NCI-H2029 (cell line): ENCODE measurements around the gene ALKBH1.
"Not testable (repeated sequence)": the region's sequence is repeated elsewhere in the genome, so short reads cannot be mapped to it uniquely, and the experiment has no call there.

Experiments used
- DNase-seq: peaks from one replicate; lab custom pipeline; 2025; lab: John Stamatoyannopoulos, UW

ALKBH1 gene

DNA sequence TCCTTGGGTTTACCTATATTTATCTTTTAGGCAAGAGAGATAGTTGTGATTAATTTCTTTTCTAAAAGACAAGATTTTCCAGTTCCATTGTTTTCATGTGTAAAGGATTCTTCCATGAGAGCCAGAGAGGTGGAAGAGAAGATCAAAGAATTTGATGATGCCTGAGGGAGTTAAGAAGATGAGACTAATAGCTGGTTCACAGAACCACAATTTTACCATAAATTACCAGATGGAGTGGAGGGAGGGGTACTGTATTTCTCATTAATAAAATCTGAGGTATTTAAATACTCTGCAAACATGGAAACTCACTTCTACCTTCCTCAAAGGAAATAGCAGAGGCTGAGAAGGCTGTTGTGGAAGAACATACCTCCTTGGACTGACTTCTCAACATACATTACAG lies 34.6 kb downstream of the ALKBH1 start:
- no peak for DNase-seq

DNA sequence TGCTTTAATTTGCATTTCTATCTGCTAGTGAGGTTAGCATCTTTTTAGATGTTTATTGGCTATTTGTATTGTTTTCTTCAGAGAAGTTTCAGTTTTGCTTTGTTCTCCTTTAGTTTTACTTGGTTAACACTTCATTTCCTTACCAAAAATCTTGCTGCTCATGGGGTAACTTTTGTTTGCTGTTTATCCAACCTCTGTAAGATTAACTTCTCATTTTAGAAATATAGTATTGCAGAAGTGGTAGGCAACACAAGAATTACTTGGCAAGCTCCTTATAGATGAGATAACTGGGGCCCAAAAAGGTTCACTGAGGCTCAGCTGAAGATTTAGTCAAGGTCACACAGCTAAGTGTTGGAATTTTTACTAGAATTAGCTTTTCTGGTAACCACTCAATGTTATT lies 40.5 kb downstream of the ALKBH1 start:
- DNase-seq: no peak

DNA sequence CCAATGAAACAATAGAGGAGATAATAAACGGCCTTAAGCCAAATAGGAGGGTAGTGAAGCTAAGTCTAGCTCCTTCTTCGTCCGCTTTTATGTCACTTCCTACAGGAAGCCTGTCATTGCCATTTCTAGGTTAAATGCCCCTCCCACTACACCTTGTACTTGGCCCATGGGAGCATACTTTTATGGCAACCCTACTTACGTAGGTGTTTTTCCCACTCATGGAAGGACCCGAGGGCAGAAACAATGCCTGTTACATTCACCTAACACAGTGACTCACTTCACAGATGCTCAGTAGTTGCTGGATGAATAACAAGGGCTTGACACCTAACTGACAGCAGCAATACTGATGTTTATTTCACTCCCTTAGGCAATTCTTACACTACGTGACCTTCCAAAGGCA lies 44.5 kb downstream of the ALKBH1 start:
- DNase-seq: no peak

DNA sequence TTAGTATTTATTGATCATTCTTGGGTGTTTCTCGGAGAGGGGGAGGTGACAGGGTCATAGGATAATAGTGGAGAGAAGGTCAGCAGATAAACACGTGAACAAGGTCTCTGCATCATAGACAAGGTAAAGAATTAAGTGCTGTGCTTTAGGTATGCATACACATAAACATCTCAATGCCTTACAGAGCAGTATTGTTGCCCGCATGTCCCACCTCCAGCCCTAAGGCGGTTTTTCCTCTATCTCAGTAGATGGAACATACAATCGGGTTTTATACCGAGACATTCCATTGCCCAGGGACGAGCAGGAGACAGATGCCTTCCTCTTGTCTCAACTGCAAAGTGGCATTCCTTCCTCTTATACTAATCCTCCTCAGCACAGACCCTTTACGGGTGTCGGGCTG lies 46.3 kb downstream of the ALKBH1 start:
- not testable (repeated sequence) for DNase-seq

DNA sequence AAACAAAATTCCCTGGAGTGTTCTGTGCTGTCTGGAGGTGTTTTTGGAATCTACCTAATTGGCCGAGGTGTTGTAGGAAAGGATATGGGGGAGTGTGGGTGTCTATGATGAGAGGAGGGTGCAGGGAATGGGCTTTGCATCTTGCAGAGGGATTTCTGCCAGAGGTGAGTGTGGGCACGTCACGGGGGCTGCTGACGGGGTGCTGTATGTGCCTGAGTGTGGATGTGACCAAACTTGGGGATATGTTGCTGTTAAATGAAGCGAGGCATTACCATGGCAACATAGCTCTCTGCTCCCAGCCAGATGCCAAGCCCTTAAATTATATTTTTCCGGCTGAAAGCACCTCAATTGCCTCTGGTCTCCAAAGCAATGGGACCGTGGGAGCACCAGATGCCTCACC lies 47.1 kb downstream of the ALKBH1 start:
- DNase-seq: no peak

DNA sequence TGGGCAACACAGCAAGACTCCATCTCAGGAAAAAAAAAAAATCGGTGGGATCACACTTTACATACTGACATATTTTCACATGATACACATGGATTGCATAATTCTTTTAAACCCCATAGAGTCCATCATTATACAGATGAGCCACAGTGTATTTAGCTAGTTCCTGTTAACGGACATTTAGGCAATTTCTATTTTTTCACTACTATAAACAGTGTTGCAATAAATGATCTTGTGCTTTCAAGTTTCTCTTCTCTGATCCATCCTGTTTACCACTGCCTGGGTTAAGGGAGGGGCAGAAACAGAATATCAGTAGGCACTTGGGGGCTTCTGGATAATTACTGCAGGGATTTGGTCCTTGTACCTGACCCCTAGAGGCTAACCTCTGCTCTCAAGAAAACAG lies 48.0 kb downstream of the ALKBH1 start:
- DNase-seq: no peak

DNA sequence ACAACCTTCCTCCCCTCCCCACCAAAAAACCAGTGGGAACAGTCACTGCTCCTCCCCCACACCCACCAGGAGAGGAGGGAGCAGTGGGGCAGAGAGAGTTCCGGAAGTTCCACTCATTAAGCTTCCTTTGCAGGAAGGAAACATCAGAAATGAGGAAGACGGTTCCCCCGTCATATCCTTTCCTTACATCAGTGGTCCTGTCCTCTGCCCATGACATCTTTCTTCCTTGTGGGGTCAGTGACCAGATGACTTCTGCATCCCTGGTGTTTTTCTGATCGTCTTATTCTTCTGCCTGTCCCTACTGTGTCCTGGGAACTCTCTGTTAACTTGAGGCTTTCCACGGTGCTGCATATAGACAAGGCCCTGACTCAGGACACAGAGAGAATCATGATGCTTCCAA lies 50.5 kb downstream of the ALKBH1 start:
- no peak for DNase-seq

DNA sequence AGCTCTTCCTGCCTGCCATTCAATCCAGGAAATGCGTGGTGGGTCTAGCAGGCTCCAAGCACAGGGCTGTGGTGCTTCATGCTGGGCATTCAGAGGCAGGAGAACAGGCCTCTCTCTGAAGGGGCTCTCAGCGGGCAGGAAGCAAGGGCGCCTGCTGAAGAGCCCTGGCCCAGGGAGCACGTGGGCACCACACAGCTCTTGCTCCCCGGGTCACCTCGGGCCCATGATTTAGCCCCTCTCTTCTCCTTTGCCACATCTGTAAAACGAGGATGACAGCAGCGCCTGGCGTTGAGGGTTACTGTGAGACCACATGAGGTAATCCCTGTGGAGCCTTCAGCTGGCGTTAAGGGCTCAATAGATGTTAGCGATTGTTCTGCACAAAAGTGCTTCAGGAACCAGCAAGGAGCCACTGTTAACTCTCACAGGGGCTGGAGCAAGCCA lies 53.8 kb downstream of the ALKBH1 start:
- no peak for DNase-seq

DNA sequence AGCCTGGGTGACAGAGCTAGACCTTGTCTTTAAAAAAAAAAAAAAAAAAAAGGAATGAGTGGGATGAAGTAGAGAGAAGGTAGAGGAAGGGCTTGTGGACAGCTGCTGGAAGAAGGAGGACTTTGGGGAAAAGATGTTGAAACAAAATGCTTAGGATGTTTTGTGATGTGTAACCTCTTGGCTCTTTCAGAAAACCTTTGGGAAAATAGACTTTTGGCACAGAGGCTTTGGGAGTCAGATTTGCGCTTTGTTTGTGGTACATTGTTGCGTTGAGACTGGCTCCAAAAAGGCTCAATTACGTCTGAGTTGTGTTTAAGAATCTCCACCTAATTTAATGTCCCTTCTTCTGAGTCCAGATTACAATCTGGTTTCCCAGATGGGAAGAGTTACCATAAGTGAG lies 58.5 kb downstream of the ALKBH1 start:
- DNase-seq: no peak

DNA sequence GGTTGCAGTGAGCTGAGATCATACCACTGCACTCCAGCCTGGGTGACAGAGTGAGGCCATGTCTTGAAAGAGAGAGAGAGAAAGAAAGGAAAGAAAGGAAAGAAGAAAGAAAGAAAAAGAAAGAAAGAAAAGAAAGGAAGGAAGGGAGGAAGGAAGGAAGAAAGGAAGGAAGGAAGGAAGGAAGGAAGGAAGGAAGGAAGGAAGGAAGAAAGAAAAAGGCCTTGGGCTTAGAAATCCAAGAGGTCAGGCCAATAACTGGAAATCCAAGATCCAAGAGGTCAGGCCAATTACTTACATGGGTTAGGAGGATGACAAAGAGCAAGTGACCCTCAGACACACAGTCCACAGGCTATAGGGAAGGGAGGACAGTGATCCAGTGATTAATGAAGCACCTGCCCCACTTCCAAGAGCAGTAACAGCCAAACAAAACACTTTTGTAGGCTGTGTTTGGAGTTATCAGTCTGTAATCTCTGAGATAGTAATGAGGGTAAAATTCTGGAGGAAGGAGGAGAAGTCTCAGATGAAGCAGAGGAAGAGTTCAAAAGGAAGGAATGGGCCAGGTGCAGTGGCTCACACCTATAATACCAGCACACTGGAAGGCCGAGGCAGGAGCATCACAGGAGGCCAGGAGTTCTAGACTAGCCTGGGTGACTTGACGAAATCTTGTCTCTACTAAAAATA lies 59.2 kb downstream of the ALKBH1 start:
- no peak for DNase-seq

DNA sequence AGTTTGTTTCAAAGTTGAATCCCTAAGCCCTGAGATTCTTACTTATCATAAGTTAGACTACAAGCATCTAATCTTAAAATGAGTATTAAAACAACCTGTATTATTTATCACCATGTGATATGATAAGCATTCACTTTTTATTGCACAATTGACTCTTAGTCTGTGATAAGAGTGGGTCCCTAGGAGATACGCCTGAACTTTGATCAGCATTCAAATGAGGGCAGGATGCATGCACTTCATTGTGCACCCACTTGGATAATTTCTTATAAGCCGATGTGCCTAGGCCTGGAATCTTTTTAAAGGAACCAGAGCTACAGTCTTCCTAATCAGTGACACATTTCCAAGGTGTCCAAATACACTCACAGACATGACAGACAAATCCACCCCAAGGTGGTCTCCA lies 60.0 kb downstream of the ALKBH1 start:
- DNase-seq: no peak

DNA sequence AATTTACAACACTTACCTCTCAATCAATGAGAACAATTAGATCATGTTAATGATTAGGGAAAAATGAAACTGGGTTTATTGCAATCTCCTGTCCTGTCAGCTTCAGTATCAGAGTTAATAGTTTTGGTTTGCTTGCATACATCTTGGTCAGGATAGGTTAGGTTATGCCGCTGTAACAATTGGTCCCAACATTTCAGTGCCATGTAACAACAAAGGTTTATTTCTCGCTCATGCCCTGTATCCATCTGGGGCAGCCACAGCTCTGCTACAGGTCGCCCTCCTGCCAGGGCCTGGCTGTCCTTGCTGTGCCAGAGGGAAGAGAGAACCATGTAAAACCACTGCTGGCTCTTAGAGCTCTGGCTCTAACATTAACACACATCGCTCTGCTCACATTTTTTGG lies 60.9 kb downstream of the ALKBH1 start:
- DNase-seq: no peak

DNA sequence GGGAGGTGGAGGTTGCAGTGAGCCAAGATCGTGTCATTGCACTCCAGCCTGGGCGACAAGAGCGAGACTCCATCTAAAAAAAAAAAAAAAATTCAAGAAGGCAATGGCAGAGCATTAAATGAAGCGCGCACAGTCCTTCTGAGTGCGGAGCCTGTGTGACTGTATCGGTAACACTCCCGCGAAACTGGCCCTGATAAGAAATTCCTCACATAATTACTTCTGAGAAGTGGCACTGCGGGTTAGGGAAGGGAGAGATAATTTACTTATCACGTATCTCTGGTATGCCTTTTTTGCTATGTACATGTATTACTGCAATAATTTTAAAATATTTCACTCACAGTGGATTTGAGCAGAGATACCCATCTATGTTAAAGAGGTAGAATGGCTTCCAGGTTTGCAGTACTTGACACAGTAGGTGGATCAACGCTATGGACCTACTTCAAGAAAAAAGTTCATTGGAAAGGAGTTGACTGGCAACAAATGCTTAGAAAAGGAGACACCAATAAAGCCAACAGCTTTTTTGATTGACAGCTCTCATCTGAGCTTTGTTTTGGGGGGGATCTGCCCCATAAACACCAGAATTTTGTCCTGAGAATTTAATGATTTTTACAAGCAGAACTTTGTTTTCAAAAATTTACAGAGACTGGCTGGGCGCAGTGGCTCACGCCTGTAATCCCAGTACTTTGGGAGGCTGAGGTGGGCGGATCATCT lies 62.1 kb downstream of the ALKBH1 start:
- no peak for DNase-seq

DNA sequence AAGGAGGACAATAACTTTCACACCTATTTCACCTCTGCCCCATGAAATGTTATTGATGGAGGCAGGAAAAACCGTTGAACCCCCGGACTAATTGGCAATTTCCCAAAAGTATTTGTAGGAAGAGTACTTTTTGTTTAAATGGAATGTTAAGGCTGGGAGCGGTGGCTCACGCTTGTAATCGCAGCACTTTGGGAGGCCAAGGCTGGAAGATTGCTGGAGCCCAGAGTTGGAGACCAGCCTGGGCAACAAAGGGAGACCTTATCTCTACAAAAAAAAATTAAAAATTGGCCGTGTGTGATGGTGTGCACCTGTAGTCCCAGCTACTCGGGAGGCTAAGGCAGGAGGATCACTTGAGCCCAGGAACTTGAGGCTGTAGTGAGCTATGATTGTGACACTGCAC lies 65.4 kb downstream of the ALKBH1 start:
- DNase-seq: no peak

DNA sequence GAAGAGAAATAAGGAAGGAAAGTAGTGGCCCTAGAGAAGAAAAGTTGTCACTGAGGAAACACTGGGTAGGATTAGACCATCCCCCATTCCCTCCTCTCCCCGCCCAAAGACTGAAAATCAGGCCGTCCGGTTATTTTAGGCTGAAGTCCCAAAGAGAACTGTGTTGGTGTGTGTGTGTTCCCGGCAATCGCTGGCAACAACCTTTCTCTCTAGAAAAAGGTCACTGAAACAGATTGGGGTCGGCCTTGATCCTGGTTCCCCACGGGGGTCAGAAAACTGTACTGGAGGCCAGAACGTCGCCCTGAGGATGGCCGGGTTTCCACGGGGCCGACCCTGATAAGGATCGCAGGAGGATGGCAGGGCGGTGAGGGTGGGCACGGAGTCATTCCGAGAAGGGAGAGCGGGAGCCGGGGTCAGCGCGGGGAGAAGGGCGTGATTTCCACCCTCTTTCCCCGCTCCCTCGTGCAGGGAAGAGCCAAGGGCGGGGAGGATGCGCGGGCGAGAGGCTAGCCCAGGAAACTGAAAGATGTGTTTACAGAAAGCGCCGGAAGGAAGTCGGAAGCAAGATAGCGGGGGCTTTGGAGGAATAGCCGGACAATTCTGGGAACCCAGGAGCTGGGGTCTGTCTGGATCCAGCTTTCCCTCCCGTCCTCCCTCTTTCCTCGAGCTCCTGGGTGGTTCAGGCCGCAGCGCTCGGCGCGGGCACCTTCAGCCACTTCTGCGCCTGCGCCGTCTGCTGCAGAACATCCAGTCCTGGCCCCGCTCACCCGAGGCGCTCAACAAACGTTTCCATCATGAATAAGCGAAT lies 66.1 kb downstream of the ALKBH1 start:
- DNase-seq: peak; percentile 23

DNA sequence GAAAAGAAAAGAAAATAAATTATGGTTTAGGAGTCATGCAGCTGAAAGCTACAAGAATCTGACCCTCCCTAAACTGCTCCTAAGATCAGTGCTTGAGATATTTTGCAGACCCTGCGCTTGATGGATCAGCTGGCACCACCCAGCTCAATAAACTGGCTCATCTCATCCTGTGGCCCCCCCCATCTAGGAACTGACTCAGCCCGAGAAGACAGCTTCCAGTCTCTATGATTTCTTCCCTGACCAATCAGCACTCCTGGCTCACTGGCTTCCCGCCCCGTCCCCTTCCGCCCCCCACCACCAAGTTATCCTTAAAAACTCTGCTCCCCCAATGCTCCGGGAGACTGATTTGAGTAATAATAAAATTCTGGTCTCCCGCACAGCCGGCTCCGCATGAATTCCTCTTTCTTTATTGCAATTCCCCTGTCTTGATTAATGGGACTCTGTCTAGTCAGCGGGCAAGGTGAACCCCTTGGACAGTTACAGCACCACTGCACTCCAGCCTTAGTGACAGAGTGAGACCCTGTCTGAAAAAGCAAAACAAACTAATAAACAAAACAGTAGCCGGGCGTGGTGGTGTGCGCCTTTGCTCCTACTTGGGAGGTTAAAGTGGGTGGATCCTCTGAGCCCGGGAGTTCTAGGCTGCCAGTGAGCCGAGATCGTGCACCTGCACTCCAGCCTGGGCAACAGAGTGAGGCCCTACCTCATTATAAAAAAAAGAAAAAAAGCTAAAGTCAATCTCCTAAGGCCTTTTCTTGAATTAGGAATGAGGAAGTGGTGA lies 66.9 kb downstream of the ALKBH1 start:
- no peak for DNase-seq

DNA sequence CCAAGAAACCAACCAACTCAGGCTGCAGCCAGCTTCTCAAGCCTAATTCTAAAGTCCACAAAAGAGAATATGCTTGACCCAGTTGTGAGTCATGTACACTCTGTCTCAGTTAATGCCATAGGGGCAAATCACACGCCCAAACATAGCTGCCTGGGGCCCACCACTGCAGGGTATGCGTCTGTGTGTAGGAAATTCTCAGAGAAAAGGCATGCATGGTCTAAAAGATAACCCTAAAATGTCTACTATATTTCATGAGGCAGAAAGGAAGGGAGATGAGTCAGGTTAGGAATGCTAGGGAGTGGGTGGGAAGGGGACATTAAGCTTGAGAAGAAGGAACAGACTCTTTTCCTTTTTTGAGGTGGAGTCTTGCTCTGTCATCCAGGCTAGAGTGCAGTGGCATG lies 69.1 kb downstream of the ALKBH1 start:
- DNase-seq: no peak

DNA sequence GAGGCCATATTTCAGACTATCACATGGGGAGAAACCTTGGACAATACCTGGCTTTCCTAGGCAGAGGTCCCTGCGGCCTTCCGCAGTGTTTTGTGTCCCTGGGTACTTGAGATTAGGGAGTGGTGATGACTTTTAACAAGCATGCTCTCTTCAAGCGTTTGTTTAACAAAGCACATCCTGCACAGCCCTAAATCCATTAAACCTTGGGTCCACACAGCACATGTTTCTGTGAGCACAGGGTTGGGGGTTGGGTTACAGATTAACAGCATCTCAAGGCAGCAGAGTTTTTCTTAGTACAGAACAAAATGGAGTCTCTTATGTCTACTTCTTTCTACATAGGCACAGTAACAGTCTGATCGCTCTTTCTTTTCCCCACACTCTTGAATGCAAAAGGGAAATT lies 72.0 kb downstream of the ALKBH1 start:
- DNase-seq: not testable (repeated sequence)

DNA sequence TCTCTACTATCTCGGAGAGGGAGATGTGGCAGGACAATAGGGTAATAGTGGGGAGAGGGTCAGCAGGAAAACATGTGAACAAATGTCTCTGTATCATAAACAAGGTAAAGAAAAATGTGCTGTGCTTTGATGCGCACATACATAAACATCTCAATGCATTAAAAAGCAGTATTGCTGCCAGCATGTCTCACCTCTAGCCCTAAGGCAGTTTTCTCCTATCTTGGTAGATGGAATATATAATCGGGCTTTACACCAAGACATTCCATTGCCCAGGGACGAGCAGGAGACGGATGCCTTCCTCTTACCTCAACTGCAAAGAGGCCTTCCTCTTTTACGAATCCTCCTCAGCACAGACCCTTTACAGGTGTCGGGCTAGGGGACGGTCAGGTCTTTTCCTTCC lies 72.4 kb downstream of the ALKBH1 start:
- not testable (repeated sequence) for DNase-seq

DNA sequence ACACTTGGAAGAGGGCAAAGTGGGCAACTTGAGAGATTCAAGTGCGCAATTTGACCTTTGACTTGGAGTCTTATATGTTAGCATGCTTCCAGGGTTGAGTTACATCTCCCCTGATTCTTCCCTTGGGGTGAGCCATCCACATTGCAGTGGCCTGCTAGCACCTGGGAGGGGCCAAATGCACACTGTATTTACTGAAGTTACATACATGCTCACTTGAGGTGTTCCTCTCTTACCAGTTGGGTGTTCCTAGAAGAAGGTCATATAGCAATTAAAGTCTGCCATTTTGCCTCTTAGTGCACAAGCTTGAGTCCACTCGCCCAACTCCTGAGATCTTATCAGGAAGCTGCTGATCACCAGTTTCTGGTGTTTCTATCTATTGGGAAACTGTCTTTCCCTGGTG lies 77.7 kb downstream of the ALKBH1 start:
- DNase-seq: no peak

DNA sequence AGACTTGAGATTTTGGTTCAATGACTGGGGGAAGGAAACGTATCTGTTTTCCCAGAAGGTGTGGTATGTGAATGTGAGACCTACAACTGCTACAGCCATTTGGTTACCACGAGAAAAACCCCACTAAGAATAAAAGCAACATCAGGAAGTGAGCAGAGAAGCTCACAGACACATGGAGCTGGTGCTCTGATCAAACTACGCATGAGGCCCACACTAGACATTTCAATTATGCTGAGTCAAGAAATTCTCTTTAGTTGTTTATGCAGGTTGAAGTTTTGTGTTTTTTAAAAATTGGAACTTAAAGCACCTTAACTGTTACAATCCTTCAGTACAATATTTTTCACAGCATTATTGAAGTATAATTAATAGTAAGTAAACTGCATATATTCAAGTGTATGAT lies 82.5 kb downstream of the ALKBH1 start:
- no peak for DNase-seq

DNA sequence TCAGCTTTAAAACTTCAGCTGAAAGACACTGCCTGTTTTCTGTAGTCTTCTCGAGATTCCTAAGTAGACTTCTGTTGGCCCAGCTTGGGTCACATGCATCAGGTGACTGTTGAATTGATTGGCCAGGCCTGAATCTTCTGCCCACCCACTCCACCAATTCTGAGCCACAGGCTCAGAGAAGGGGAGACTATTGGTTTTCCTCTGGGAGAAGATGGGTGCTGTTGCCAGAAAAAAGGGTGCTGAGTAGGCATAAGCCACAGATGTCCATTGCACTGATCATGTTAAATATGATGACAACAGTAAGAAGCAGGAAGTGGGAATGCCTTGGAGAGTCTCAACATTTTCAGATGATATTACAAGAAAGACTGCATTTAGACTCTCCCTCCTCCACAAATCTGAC lies 84.6 kb downstream of the ALKBH1 start:
- DNase-seq: no peak
